ENCODE data around the gene LYZL6.

LYZL6 gene, protein sequence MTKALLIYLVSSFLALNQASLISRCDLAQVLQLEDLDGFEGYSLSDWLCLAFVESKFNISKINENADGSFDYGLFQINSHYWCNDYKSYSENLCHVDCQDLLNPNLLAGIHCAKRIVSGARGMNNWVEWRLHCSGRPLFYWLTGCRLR

GRCh38 chr17:35943537-35943936 is at the start of gene LYZL6:
Gene LYZL6, minus strand, starts transcription at chr17:35943713. Its CDS starts 4,357 bp downstream, at chr17:35939356.
- no peak for DNase-seq (ENCODE audit: low spot score)

- no peak for DNase-seq (ENCODE audit: low spot score)
Measured at GRCh38 chr17:35991075-35991474, 47.6 kb upstream of the LYZL6 start.

DNA sequence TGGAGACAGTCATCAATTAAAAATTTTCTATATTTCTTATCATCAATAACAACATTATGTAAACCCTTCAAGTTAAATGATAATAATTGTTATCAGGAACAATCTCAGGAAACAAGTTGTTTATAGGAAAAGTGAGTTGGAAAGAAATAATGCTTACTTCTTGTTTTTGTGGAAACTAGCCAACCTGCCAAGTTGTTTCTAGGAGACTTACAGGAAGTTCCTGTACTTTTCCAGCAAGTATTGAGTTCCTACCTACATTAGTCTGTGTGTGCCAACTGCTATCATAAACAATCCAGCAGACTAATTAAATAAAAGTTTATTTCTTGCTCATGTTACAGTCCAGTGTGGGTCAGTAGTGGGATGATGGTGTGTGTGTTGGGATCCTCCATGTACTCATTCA is 44.7 kb upstream of the LYZL6 start:
- DNase-seq (ENCODE audit: low spot score), result no peak

GRCh38 chr17:35986643-35987042 is 43.1 kb upstream of the LYZL6 start, which contains the start of gene CCL14:
Gene CCL14, minus strand, starts transcription at chr17:35986729. Its CDS starts 80 bp downstream, at chr17:35986649.
- DNase-seq (ENCODE audit: low spot score), result no peak

- DNase-seq (ENCODE audit: low spot score), result no peak
Measured at GRCh38 chr17:35984140-35984539, 40.6 kb upstream of the LYZL6 start.

DNA sequence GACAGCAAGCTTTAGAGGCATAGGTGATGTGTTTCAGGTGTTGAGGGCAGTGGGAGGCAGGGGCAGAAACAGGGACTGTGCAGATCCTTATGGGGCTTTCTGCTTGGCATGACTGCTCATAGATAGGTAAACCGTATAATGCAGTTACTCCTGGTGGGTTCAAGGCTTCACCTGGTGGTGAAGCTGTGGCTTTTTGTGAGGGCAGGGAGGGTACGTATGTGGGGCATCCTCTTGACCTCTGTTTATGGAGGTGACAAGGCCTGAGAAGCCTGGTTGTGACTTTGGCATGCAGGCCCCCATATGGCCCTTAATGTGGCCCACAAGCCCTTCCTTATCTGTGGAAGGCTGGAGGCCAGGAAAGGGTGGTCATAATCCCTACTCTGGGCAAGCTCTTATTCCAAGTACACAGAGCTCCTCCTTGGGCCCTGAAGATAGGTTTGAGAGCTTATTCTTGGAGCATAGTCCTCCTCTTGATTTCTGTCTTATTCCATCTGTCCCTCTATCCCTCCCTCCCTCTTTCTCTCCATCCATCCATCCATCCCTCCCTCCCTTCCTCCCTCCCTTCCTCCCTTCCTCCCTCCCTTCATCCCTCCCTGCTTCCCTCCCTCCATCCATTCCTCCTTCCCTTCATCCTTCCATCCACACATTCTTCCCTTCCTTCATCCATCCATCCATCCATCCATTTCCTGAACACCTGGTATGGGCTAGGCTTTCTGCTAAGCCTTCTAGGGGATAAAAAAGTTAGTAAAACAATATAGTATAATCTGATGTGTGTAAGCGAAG is 39.1 kb upstream of the LYZL6 start:
- DNase-seq (ENCODE audit: low spot score), result no peak

DNA sequence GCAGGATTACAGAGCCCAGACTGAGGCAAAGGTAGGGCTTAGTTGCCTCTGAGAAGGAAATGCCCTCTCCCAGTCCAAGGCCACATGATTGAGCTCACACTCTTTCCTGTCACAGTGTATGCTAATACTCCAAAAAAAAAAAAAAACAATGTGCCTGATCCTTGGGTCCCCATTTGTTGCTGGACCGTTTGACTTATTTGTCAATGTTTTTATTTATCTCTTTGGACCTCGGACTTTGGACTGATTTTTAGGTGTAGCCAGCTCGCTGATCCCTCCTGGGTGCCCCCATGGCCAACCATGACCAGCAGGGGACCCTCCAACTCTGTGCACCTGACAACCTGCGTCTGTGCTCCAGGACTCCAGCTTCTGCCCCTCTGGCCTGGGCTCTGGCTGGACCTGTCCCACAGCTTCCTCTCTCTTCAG is 38.4 kb upstream of the LYZL6 start:
- no peak for DNase-seq (ENCODE audit: low spot score)

DNA sequence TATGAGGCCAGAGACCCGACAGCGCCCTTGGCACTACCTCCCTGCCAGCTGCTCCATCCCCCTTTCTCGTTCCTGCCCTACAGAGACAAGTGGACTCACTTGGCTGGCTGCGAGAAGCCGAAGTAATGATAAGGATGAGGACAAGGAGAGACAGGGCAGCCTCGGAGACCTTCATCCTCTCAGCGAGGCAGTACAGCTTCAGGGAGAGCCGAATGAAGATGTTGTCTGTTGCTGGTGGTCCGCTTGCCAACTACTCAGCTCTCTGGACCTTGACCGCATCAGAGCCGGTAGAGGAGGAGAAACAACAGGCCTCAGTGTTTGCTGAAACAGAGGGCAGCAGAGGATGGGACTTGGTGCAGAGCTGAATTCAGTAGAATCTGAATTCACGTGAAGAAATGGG is 37.7 kb upstream of the LYZL6 start, which contains the start of gene CCL16:
CCL16 (minus strand) TSS at position 252 of the 400 bp plus-strand sequence; CDS start at position 175, 77 bp downstream.
- DNase-seq (ENCODE audit: low spot score), result no peak

GRCh38 chr17:35978346-35978745 is 34.8 kb upstream of the LYZL6 start:
- no peak for DNase-seq (ENCODE audit: low spot score)

DNA sequence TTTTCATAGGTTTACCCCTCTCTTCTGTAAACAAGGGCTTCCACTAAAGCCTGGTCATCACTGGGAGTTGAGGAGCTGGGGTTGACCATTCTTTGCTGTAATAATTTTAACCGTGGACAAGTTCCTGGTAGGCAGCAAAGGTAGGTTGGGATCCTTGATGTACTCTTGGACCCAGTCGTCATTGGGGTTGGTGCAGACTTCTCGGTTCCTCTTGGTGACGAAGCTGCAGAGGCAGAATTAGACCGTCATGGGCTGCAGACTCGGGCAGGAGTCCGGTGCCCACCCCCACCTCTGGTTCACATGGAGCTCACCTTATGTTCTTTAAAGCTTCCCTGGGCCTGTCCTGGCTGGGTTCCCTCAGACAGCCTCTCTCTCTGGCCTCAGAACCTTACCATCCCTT is 34.0 kb upstream of the LYZL6 start:
- DNase-seq (ENCODE audit: low spot score), result no peak

GRCh38 chr17:35973333-35974260 is 30.1 kb upstream of the LYZL6 start:
- DNase-seq (ENCODE audit: low spot score), result peak; percentile 9

DNA sequence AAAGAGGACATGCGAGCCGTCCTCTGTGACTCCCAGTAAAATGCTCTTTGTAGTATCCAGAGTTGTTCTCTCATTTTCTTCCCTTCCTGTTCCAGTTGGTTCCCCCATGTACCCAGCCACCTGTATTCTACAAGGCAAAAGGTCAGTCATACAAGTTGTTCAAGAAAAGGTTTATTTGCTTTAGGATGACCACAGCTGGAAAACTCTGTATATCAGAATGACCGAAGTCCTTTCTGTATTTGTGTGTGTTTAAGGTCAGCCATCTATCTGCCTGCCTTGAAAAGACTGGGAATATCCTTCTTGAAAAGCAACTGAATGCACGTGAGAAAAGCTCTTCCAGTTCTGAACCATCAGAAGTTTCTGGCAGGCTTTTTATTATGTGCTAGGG is 29.4 kb upstream of the LYZL6 start:
- no peak for DNase-seq (ENCODE audit: low spot score)

DNA sequence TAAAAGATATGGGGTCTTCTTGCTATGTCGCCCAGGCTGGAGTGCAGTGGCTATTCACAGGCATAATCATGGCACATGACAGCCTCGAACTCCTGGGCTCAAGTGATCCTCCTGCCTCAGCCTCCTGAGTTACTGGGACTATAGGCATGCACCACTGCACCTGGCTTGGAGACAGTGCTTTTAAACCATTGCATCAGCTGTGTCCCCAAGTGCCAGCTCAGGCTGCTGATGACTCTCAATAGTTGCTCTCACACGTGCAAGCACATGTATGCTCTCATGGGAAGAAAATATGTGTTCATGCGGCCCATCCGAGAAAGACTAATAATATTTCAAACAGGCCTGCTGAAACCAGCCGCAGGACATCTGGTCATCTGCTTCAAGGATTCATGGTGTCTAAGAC is 29.0 kb upstream of the LYZL6 start:
- DNase-seq (ENCODE audit: low spot score), result no peak

DNA sequence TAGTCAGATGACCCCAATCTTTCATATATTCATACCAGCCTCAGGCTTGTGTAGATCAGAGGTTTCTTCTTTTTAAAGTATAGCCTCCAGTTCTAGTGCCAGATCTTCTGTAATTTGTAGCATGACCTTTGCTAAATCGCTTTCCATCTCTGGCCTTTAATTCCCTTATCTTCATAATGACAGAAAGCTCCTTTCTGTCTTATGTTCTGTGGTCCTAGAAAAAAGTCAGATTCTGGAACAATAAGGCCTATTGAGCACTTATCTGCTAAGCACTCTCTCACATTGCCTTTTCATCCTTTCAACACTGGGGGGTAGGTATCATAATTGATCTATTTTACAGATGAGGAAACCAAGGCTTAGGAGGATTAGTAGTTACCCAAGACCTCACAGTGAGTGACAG is 28.6 kb upstream of the LYZL6 start:
- no peak for DNase-seq (ENCODE audit: low spot score)

DNA sequence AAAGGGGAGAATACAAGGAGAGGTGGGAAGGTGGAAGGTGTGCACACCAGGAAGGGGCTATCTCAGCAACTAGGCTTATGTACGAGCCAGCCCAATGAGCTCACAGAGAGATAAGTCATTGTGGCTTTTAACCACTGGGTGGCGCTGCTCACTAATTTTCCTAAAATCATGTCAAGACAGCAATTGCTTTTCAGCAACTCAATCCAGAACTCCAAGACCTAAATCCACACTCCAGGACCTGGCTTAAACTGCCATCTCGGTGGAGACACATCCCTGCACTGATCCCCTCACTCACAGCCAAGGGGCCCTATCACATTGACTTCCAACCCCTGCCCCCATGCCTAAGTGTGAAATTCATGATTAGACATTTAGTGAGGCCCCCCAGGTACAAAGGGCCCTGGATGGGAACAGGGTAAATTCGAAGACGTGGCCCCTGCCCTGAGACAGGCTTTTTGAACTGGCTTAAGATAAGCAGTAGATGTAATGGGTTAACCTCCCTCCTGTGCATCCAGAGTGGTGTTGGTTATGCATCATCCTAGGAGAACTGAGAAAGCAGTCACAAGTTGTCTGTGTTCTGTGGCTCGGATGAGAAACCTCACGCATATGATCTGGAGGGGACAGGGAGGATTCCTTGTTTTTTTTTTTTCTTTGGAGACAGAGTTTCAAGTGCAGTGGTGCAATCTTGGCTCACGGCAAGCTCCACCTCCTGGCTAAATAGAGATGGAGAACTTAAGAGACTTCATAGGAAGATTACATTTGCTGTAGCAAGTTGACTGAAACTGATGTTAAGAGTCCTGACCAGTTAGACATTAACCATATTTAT is 26.3 kb upstream of the LYZL6 start:
- DNase-seq (ENCODE audit: low spot score), result peak; percentile 70

GRCh38 chr17:35968520-35969054 is 25.1 kb upstream of the LYZL6 start:
- no peak for DNase-seq (ENCODE audit: low spot score)

DNA sequence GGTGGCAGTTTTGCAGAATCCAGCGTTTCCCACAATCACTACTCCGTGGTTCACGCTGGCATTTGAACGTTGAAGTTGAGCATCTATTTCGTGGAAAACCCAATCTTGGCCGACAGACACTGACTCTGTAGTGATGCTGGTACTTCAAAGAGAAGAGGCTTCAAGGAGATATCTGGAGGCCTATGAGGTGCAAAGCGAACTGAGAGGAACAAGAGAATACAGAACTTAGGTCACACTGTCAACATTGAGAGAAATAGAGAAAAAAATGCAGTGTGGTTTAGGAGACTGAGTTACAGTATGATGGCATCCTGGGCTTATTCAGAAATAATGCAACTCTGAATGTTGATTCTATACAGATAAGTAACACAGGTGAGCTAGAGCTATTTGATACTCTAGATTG is 21.8 kb upstream of the LYZL6 start:
- DNase-seq (ENCODE audit: low spot score), result no peak

DNA sequence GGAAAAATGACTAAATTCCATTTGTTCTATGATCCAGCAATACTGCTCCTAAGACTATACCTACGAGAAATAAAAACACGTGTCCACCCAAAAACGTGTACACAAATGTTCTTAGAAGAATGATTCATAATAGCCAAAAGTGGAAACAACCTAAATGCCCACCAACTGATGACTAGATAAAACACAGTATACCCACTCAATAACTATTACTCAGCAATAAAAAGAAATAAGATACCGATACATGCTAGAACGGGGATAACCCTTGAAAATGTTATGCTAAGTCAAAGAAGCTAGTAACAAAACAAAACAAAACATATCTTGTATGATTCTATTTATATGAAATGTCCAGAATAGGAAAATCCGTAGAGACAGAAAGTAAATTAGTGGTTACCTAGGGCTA is 20.1 kb upstream of the LYZL6 start:
- DNase-seq (ENCODE audit: low spot score), result no peak

DNA sequence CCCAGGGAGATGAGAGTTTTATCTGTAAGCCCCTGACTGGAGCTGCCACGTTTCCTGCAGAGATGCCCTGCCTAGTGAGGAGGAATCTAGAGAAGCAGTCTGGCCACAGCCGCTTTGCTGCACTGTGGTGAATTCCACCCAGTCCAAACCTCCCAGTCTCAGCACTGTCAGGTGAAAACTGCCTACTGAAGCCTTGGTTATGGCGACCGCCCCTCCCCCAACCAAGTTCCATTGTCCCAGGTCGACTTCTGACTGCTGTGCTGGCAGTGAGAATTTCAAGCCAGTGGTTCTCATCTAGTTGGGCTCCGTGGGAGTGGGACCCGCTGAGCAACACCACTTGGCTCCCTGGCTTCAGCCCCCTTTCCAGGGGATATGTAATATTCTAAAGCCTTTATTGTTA is 10.2 kb upstream of the LYZL6 start:
- DNase-seq (ENCODE audit: low spot score), result no peak

- no peak for DNase-seq (ENCODE audit: low spot score)
Measured at GRCh38 chr17:35949401-35949800, 5.9 kb upstream of the LYZL6 start.

DNA sequence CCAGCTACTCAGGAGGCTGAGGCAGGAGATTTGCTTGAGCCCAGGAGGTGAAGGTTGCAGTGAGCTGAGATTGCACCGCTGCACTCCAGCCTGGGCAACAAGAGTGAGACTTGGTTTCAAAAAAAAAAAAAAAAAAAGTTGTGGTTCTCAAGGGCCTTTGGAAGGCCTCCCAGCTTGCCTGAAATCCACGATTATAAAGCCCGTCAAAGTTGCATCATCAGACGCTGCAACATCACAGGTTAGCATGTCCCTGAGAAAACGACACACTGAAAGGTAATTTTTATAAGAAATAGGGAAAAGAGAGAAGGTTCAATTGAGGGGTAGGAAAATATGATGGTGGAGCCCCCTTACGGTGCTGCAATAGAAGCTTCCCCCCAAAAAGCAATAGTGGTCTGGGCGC is 4.6 kb upstream of the LYZL6 start:
- DNase-seq (ENCODE audit: low spot score), result no peak
